HCT116 (cell line): Measurements from ENCODE around the gene KHDC4. TPM values are rescaled to one million over a fixed set of nuclear protein-coding genes. Genes with fewer than 3 reads are reported as not detected.

Experiments used
- ATAC-seq: fragments of 200-7000 bp; cut with Tn5 transposase; 2 replicates; pipeline ENCODE4 v1.9.1; 2020; ENCODE audit warnings: mild to moderate bottlenecking, moderate library complexity
- BruUV-seq: library from RNA; stranded (reverse); fragments of 400-500 nt; replicated peaks from 2 replicates; lab custom pipeline; 2021; lab: Mats Ljungman, UMichigan
- CTCF ChIA-PET: fragments of 300-600 bp; sonication (Branson Sonifier 250); formaldehyde crosslinking; loops from one replicate; lab custom pipeline; 2021; ENCODE audit warnings: antibody characterized with exemption; lab: Charles Lee
- POLR2A ChIA-PET: fragments of 300-600, 350-600 bp; sonication (Branson Sonifier 250); formaldehyde crosslinking; loops from one replicate; lab custom pipeline; 2021; ENCODE audit warnings: antibody characterized with exemption; lab: Charles Lee
- RAD21 ChIA-PET, 2 experiments: fragments of 300-600 bp; sonication (Branson Sonifier 250); formaldehyde crosslinking; loops; one replicate each; lab custom pipeline; 2023; ENCODE audit warnings: low total read pairs in 2 of 2; ENCODE audit not compliant: uncharacterized antibody in 2 of 2, unreplicated experiment in 2 of 2, low non-redundant PET in 1 of 2; lab: Charles Lee
- DNase-seq: peaks from one replicate; pipeline ENCODE4 v3.0.0-alpha.2; 2010; ENCODE audit warnings: low read depth, low spot score
- H2AFZ ChIP-seq: fragments of 200-600 bp; shearing (Covaris generic), sonication (generic); 2 replicates; pipeline ENCODE4 v1.6.1; 2017; ENCODE audit warnings: low read depth, mixed run types, mixed read lengths, antibody characterized with exemption, low read length; ENCODE audit not compliant: poor library complexity, severe bottlenecking
- H3K27ac ChIP-seq: 2 replicates; pipeline ENCODE4 v1.5.1; 2012; ENCODE audit warnings: low read depth, low read length
- H3K27me3 ChIP-seq: fragments of 200-600 bp; sonication (generic); 2 replicates; pipeline ENCODE4 v1.6.1; 2016; ENCODE audit warnings: mixed run types, low read length, mixed read lengths; ENCODE audit not compliant: insufficient read depth
- H3K36me3 ChIP-seq, 2 experiments: fragments of 200-500 bp in 1 of 2; fragments of 200-600 bp in 1 of 2; sonication (Bioruptor generic) in 1 of 2; sonication (generic) in 1 of 2; 2 replicates each; pipeline versions ENCODE4 v1.5.1 to v1.6.1; 2014 to 2016; ENCODE audit warnings: low read length in 2 of 2, inconsistent platforms in 1 of 2, mixed read lengths in 1 of 2, mixed run types in 1 of 2; ENCODE audit not compliant: insufficient read depth in 2 of 2, control insufficient read depth in 1 of 2
- H3K4me1 ChIP-seq, 2 experiments: fragments of 200-600 bp in 1 of 2; sonication (generic) in 1 of 2; 2 replicates each; pipeline versions ENCODE4 v1.5.1 to v1.6.1; 2012 to 2017; ENCODE audit warnings: low read length in 2 of 2, inconsistent platforms in 1 of 2, mild to moderate bottlenecking in 1 of 2, mixed read lengths in 1 of 2, mixed run types in 1 of 2, moderate library complexity in 1 of 2; ENCODE audit not compliant: insufficient read depth in 2 of 2, control insufficient read depth in 1 of 2
- H3K4me2 ChIP-seq: fragments of 200-600 bp; sonication (generic); 2 replicates; pipeline ENCODE4 v1.6.1; 2017; ENCODE audit warnings: mixed run types, low read length, mixed read lengths
- H3K4me3 ChIP-seq, 2 experiments: fragments of 200-600 bp in 1 of 2; sonication (generic) in 1 of 2; replicated peaks in 1 of 2; 2 replicates each; pipeline ENCODE4 v1.5.1; 2011 to 2016; ENCODE audit warnings: low read length in 2 of 2, control low read depth in 1 of 2, low read depth in 1 of 2, mild to moderate bottlenecking in 1 of 2, mixed read lengths in 1 of 2, mixed run types in 1 of 2
- H3K79me2 ChIP-seq: fragments of 200-600 bp; sonication (generic); 2 replicates; pipeline ENCODE4 v1.6.1; 2017; ENCODE audit warnings: mild to moderate bottlenecking, mixed run types, low read length, moderate library complexity, mixed read lengths; ENCODE audit not compliant: insufficient read depth
- H3K9ac ChIP-seq: fragments of 200-600 bp; sonication (generic); 2 replicates; pipeline ENCODE4 v1.6.1; 2016; ENCODE audit warnings: low read length, mixed read lengths
- H3K9me2 ChIP-seq: fragments of 200-600 bp; sonication (generic), shearing (Covaris generic); 2 replicates; pipeline ENCODE4 v1.6.1; 2017; ENCODE audit warnings: mixed run types, mild to moderate bottlenecking, moderate library complexity; ENCODE audit not compliant: insufficient read depth
- H3K9me3 ChIP-seq, 2 experiments: fragments of 200-500 bp in 1 of 2; fragments of 200-600 bp in 1 of 2; sonication (Bioruptor generic) in 1 of 2; sonication (generic) in 1 of 2; 2 replicates each; pipeline ENCODE4 v1.6.1; 2014 to 2017; ENCODE audit warnings: low read length in 2 of 2, mixed read lengths in 2 of 2, inconsistent platforms in 1 of 2, low read depth in 1 of 2, mild to moderate bottlenecking in 1 of 2, mixed run types in 1 of 2, moderate library complexity in 1 of 2; ENCODE audit not compliant: control insufficient read depth in 1 of 2, insufficient read depth in 1 of 2
- H4K20me1 ChIP-seq: fragments of 200-600 bp; sonication (generic), shearing (Covaris generic); 2 replicates; pipeline ENCODE4 v1.6.1; 2017; ENCODE audit warnings: mixed run types, mild to moderate bottlenecking, moderate library complexity; ENCODE audit not compliant: insufficient read depth
- CBX3 ChIP-seq: IDR thresholded peaks from 2 replicates; pipeline ENCODE4 v1.6.1; 2012; ENCODE audit warnings: low read depth
- CEBPB ChIP-seq: IDR thresholded peaks from 2 replicates; pipeline ENCODE4 v1.6.1; 2012; ENCODE audit warnings: low read depth
- CTCF ChIP-seq, 3 experiments: fragments of 200-600 bp in 1 of 3; sonication (generic) in 1 of 3; IDR thresholded peaks in 2 of 3; conservative IDR thresholded peaks in 1 of 3; 2 replicates each; pipeline ENCODE4 v1.5.1; 2012 to 2017; ENCODE audit warnings: low read depth in 2 of 3, low read length in 2 of 3, antibody characterized with exemption in 1 of 3, borderline replicate concordance in 1 of 3, control low read depth in 1 of 3, mild to moderate bottlenecking in 1 of 3, mixed read lengths in 1 of 3, mixed run types in 1 of 3, moderate library complexity in 1 of 3; ENCODE audit not compliant: insufficient read depth in 1 of 3
- EGR1 ChIP-seq: IDR thresholded peaks from 2 replicates; pipeline ENCODE4 v1.6.1; 2012; ENCODE audit warnings: low read depth
- EZH2 ChIP-seq: fragments of 200-600 bp; sonication (generic); IDR thresholded peaks from 2 replicates; pipeline ENCODE4 v1.6.1; 2017; ENCODE audit warnings: antibody characterized with exemption, mixed run types
- JUND ChIP-seq: IDR thresholded peaks from 2 replicates; pipeline ENCODE4 v1.6.1; 2012
- POLR2A ChIP-seq: IDR thresholded peaks from 2 replicates; pipeline ENCODE4 v1.7.0; 2011; ENCODE audit warnings: borderline replicate concordance; ENCODE audit not compliant: insufficient read depth, insufficient read length; ENCODE audit errors: extremely low read depth
- SIN3A ChIP-seq: IDR thresholded peaks from 2 replicates; pipeline ENCODE4 v1.6.1; 2012; ENCODE audit warnings: low read depth
- SP1 ChIP-seq: IDR thresholded peaks from 2 replicates; pipeline ENCODE4 v1.6.1; 2012; ENCODE audit warnings: low read depth
- SRF ChIP-seq: IDR thresholded peaks from 2 replicates; pipeline ENCODE4 v1.6.1; 2012; ENCODE audit warnings: low read depth
- TCF7L2 ChIP-seq: IDR thresholded peaks from 2 replicates; pipeline ENCODE4 v1.7.0; 2011; ENCODE audit warnings: borderline replicate concordance, inconsistent platforms; ENCODE audit not compliant: insufficient read depth, insufficient read length; ENCODE audit errors: extremely low read depth
- YY1 ChIP-seq: IDR thresholded peaks from 2 replicates; pipeline ENCODE4 v1.6.1; 2011; ENCODE audit warnings: low read length, low read depth, moderate library complexity, mild to moderate bottlenecking; ENCODE audit not compliant: insufficient replicate concordance; ENCODE audit errors: extremely low read depth
- ZBTB33 ChIP-seq: IDR thresholded peaks from 2 replicates; pipeline ENCODE4 v1.6.1; 2011; ENCODE audit warnings: mild to moderate bottlenecking, low read length, moderate library complexity; ENCODE audit not compliant: insufficient replicate concordance; ENCODE audit errors: extremely low read depth
- ZFX ChIP-seq: fragments of 450-650 bp; IDR thresholded peaks from 2 replicates; pipeline ENCODE4 v1.6.1; 2017
- intact Hi-C: fragments of 100-400 bp; cut with micrococcal nuclease; formaldehyde crosslinking; loops from 2 replicates; pipeline ENCODE4 v1.10.0; 2022
- total RNA-seq: library from RNA; stranded (reverse); gene quantifications from one replicate; pipeline ENCODE4 v1.2.1, GENCODE V29; 2021; ENCODE audit not compliant: unreplicated experiment
- TF ChIP-seq, protein P1 (sequence below): IDR thresholded peaks from 2 replicates; pipeline ENCODE4 v1.6.1; 2012; ENCODE audit warnings: low read depth
- TF ChIP-seq, protein P2 (sequence below): IDR thresholded peaks from 2 replicates; pipeline ENCODE4 v1.6.1; 2012

The KHDC4 gene
- total RNA-seq, 1 experiment from 2014 or later = 60.7 TPM

DNA sequence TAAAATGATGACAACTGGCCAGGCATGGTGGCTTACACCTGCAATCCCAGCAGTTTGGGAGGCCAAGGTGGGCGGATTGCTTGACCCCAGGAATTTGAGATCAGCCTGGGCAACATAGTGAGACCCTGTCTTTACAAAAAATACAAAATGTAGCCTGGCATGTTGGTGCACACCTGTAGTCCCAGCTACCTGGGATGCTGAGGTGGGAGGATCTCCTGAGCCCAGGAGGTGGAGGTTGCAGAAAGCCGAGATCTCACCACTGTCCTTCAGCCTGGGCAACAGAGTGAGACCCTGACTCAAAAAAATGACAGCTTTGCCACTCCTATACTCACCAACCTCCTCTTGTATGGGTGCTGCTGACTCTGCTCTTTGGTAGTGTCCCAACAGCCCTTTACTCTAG, 56.3 kb downstream of the KHDC4 start:
- ChIA-PET CTCF (no interaction called here), POLR2A (no interaction called here)

More for the DNA sequence above, 56.3 kb downstream of the KHDC4 start:
- Histone ChIP-seq H2AFZ (no peak overlapping the region), H3K27me3 (peaks cover 5% of the 10 kb centered on the region; the same call in 1 of the 2 replicates), H3K9me3 (no peaks in the 10 kb centered on the region), H3K4me3 (no peak overlapping the region), H3K4me2 (no peak overlapping the region), H3K9ac (no peak overlapping the region), H3K36me3 (no peaks in the 10 kb centered on the region), H3K9me2 (no peaks in the 10 kb centered on the region), H3K79me2 (no peaks in the 10 kb centered on the region), H4K20me1 (no peaks in the 10 kb centered on the region), H3K4me1 (no peaks in the 10 kb centered on the region; a peak in 1 of 4 replicates), H3K27ac (no peak overlapping the region)
- no TSS peak for BruUV-seq
- ATAC-seq = no peak
- intact Hi-C loops = no loop called here
- TF ChIP-seq YY1 = no peak
- no peak for TF ChIP-seq TCF7L2
- no peak for TF ChIP-seq SIN3A
- TF ChIP-seq EZH2 = no peak
- no peak for TF ChIP-seq JUND
- no peak for TF ChIP-seq CBX3
- TF ChIP-seq, protein P1, sequence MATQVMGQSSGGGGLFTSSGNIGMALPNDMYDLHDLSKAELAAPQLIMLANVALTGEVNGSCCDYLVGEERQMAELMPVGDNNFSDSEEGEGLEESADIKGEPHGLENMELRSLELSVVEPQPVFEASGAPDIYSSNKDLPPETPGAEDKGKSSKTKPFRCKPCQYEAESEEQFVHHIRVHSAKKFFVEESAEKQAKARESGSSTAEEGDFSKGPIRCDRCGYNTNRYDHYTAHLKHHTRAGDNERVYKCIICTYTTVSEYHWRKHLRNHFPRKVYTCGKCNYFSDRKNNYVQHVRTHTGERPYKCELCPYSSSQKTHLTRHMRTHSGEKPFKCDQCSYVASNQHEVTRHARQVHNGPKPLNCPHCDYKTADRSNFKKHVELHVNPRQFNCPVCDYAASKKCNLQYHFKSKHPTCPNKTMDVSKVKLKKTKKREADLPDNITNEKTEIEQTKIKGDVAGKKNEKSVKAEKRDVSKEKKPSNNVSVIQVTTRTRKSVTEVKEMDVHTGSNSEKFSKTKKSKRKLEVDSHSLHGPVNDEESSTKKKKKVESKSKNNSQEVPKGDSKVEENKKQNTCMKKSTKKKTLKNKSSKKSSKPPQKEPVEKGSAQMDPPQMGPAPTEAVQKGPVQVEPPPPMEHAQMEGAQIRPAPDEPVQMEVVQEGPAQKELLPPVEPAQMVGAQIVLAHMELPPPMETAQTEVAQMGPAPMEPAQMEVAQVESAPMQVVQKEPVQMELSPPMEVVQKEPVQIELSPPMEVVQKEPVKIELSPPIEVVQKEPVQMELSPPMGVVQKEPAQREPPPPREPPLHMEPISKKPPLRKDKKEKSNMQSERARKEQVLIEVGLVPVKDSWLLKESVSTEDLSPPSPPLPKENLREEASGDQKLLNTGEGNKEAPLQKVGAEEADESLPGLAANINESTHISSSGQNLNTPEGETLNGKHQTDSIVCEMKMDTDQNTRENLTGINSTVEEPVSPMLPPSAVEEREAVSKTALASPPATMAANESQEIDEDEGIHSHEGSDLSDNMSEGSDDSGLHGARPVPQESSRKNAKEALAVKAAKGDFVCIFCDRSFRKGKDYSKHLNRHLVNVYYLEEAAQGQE = no peak
- no peak for TF ChIP-seq SP1
- TF ChIP-seq, protein P2, sequence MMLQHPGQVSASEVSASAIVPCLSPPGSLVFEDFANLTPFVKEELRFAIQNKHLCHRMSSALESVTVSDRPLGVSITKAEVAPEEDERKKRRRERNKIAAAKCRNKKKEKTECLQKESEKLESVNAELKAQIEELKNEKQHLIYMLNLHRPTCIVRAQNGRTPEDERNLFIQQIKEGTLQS = no peak
- no peak for TF ChIP-seq CEBPB
- no peak for TF ChIP-seq ZBTB33
- no peak for TF ChIP-seq EGR1
- TF ChIP-seq SRF = no peak
- TF ChIP-seq POLR2A = no peak
- TF ChIP-seq ZFX = no peak
- TF ChIP-seq CTCF (IDR thresholded peaks at IDR 0.05 in 2 of 3, conservative IDR thresholded peaks at IDR 0.05 in 1 of 3; ENCODE audit: borderline replicate concordance in 1 of 3, insufficient read depth in 1 of 3, low read depth in 2 of 3, low read length in 2 of 3) = no peak
- no peak for DNase-seq
- RAD21 ChIA-PET = no interaction called here
